Ovary (tissue), 9 donors: ENCODE results near the gene NFE2L2. TPM values are rescaled to one million over a fixed set of nuclear protein-coding genes. Genes with fewer than 3 reads are reported as not detected.
"Not testable (repeated sequence)": the region's sequence is repeated elsewhere in the genome, so short reads cannot be mapped to it uniquely, and the experiment has no call there.

Experiments used
- DNase-seq, 5 donors: peaks; one replicate each; pipeline ENCODE4 v3.0.0-alpha.2; 2019 to 2020
- H3K27ac ChIP-seq, 2 donors: fragments of 200-600 bp; one replicate each; pipeline versions ENCODE4 v1.5.1 to v1.8.0; 2019 to 2022
- H3K27me3 ChIP-seq: fragments of 200-600 bp; one replicate; pipeline ENCODE4 v1.8.0; 2022
- H3K36me3 ChIP-seq: fragments of 200-600 bp; sonication (generic); one replicate; pipeline ENCODE4 v1.5.1; 2019
- H3K4me1 ChIP-seq: one replicate; pipeline ENCODE4 v1.8.1; 2013; ENCODE audit warnings: mild to moderate bottlenecking, moderate library complexity; ENCODE audit not compliant: insufficient read depth
- H3K4me3 ChIP-seq: fragments of 200-600 bp; sonication (generic); one replicate; pipeline ENCODE4 v1.5.1; 2017
- H3K9me3 ChIP-seq, 2 donors: fragments of 200-600 bp in 1 of 2; sonication (generic) in 1 of 2; one replicate each; pipeline versions ENCODE4 v1.5.1 to v1.8.1; 2013 to 2019; ENCODE audit warnings: mild to moderate bottlenecking in 1 of 2, moderate library complexity in 1 of 2
- EP300 ChIP-seq: sonication (generic); formaldehyde crosslinking; IDR thresholded peaks from one replicate; pipeline ENCODE4 v1.6.1; 2017; ENCODE audit warnings: antibody characterized with exemption
- POLR2A ChIP-seq: fragments of 450-650 bp; IDR thresholded peaks from one replicate; pipeline ENCODE4 v1.6.1; 2017; ENCODE audit warnings: antibody characterized with exemption, mild to moderate bottlenecking, moderate library complexity
- WGBS, 3 donors: extraction: QIAGEN DNeasy Blood & Tissue Kit in 1 of 3; methylation state at CpG; one replicate each; pipeline versions ENCODE4 v1.1.5 to v1.1.7; 2013 to 2017; 5-methylcytosine and 5-hydroxymethylcytosine counted together
- intact Hi-C, 4 donors: fragments of 100-400 bp; cut with DNase I; formaldehyde crosslinking; loops; one replicate each; pipeline versions ENCODE4 v1.11.0 to v1.15.1; 2022 to 2023
- polyA plus RNA-seq, 2 donors: library from polyadenylated mRNA; stranded (reverse); fragments of 200-250 nt in 1 of 2; fragments of 350-450 nt in 1 of 2; fragmentation: Illumina TruSeq in 1 of 2; extraction: RNeasy Lipid Tissue Mini Kit (QIAGEN cat#74804) in 1 of 2; gene quantifications; one replicate each; pipeline ENCODE4 v1.2.3, GENCODE V29; 2013 to 2014
- total RNA-seq, 7 donors: library from RNA; depleted of rRNA in 2 of 7; stranded (reverse); fragments of >200 nt in 2 of 7; fragmentation: NEBNext Ultra II Directional in 3 of 7; extraction: Animal tissue kit (Norgen Biotek cat#: 25700) in 3 of 7; gene quantifications; one replicate each; pipeline versions ENCODE4 v1.1.0 to v1.2.4, GENCODE V29; 2016 to 2023
- TF ChIP-seq, protein P1 (sequence below), 3 donors: fragments of 450-650 bp in 2 of 3; fragments of 200-600 bp in 1 of 3; IDR thresholded peaks; one replicate each; pipeline versions ENCODE4 v1.5.1 to v1.8.0; 2016 to 2022; ENCODE audit warnings: antibody characterized with exemption in 3 of 3, mild to moderate bottlenecking in 1 of 3
- donor health status: DM: no; HTN: no; CAD: no; lungs with moderate emphysema.
- donor health status: DM: no; HTN: no; CAD: no.
- donor health status: Bipolar disorder and iron deficiency.
- donor health status: DM: yes; HTN: yes; CAD: no.
- donor health status: DM: no; HTN: no; CAD: no.
- donor health status: DM: yes; HTN: yes; CAD: no.

The NFE2L2 gene
- total and polyA plus RNA-seq, 9 donors, result 120 to 198 (median 148) TPM

DNA sequence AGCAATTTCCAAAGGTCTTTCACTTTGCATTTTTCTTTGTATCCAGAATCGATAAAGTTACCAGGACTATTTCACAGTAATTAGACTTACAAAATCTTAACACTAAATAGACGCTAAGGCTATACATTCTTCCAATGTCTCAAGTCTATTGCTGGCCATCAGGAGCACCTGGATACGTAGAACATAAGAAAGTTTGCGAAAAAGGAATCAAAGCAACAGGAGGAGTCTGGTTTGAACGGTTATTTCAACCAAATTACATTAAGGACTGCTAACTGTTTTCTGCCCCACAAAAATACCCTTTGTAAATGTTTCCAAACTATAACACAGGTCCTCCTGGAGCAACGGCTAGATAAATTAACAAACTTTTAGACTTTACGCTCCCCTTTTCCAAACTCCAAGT lies 53.4 kb downstream of the NFE2L2 start:
- TF ChIP-seq POLR2A (no peak), EP300 (no peak)
- TF ChIP-seq, protein P1, sequence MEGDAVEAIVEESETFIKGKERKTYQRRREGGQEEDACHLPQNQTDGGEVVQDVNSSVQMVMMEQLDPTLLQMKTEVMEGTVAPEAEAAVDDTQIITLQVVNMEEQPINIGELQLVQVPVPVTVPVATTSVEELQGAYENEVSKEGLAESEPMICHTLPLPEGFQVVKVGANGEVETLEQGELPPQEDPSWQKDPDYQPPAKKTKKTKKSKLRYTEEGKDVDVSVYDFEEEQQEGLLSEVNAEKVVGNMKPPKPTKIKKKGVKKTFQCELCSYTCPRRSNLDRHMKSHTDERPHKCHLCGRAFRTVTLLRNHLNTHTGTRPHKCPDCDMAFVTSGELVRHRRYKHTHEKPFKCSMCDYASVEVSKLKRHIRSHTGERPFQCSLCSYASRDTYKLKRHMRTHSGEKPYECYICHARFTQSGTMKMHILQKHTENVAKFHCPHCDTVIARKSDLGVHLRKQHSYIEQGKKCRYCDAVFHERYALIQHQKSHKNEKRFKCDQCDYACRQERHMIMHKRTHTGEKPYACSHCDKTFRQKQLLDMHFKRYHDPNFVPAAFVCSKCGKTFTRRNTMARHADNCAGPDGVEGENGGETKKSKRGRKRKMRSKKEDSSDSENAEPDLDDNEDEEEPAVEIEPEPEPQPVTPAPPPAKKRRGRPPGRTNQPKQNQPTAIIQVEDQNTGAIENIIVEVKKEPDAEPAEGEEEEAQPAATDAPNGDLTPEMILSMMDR (IDR thresholded peaks at IDR 0.05), result no peak
- H3K9me3 ChIP-seq, result no peaks in the 10 kb centered on the region
- peak overlapping the region; percentile 67 to 99 for H3K27ac ChIP-seq
- peaks cover 3% of the 10 kb centered on the region for H3K4me1 ChIP-seq
- 32 to 53% (median 36%) methylated on average over 7 of the region's 7 CpGs for WGBS, 3 donors
- intact Hi-C loops, result loop anchor here (5.0 kb wide), 4 partner anchors 44 to 1089 kb away; partner anchors contain the start of genes NFE2L2 (in 2 of the 4) and HOXD9 (in 1 of the 4)
- peak overlapping the region; percentile 61 for H3K4me3 ChIP-seq
- no peak for DNase-seq
- H3K36me3 ChIP-seq, result no peaks in the 10 kb centered on the region
- no peaks in the 10 kb centered on the region for H3K27me3 ChIP-seq

- Histone ChIP-seq H3K36me3 (no peaks in the 10 kb centered on the region), H3K9me3 (no peaks in the 10 kb centered on the region), H3K4me3 (no peak overlapping the region), H3K27me3 (no peaks in the 10 kb centered on the region), H3K27ac (no peak overlapping the region), H3K4me1 (no peaks in the 10 kb centered on the region)
- intact Hi-C loops, result loop anchor here in 1 of 4 donors (5.0 kb wide), 1 partner anchor 40 kb away; no protein-coding TSS in a partner anchor
- TF ChIP-seq, protein P1 (IDR thresholded peaks at IDR 0.05), result no peak
- TF ChIP-seq POLR2A (no peak), EP300 (no peak)
- WGBS, 3 donors, result 88 to 94% (median 93%) methylated on average over 2 of the region's 2 CpGs
- DNase-seq, result no peak
Measured at GRCh38 chr2:177207101-177207500, 57.4 kb downstream of the NFE2L2 start.

- no peaks in the 10 kb centered on the region for H3K36me3 ChIP-seq
- no peak overlapping the region for H3K4me3 ChIP-seq
- no peaks in the 10 kb centered on the region for H3K9me3 ChIP-seq
- intact Hi-C loops, result no loop called here
- H3K27ac ChIP-seq, result no peak overlapping the region
- TF ChIP-seq, protein P1 (IDR thresholded peaks at IDR 0.05), result no peak
- TF ChIP-seq EP300 (no peak), POLR2A (no peak)
- no peaks in the 10 kb centered on the region for H3K4me1 ChIP-seq
- WGBS, 3 donors, result 51 to 69% (median 63%) methylated on average over 3 of the region's 3 CpGs
- H3K27me3 ChIP-seq, result no peaks in the 10 kb centered on the region
- no peak for DNase-seq
Measured at GRCh38 chr2:177204417-177204816, 60.1 kb downstream of the NFE2L2 start.

DNA sequence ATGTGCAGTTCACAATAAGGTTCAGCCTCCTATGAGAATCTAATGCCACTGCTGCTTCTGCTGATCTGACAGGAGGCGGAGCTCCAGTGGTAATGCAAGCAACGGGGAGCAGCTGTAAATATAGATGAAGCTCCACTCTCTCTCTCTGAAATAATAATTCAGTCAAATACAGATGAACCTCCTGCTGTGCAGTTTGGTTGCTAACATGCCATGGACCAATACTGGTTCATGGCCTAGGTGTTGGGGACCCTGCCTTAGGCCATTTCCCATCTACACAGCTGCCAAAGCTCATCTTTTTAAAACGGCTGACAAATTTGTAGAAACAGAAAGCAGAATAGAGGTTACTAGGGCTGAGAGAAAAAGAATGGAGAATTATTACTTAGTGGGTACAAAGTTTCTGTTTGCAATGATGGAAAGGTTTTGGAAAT lies 62.6 kb downstream of the NFE2L2 start:
- intact Hi-C loops, result no loop called here
- H3K4me1 ChIP-seq, result no peaks in the 10 kb centered on the region
- no peaks in the 10 kb centered on the region for H3K9me3 ChIP-seq
- 50 to 63% (median 54%) methylated on average over 3 of the region's 3 CpGs for WGBS, 3 donors
- no peaks in the 10 kb centered on the region for H3K36me3 ChIP-seq
- DNase-seq, result no peak
- TF ChIP-seq EP300 (no peak), POLR2A (no peak)
- TF ChIP-seq, protein P1 (IDR thresholded peaks at IDR 0.05), result no peak
- no peaks in the 10 kb centered on the region for H3K27me3 ChIP-seq
- H3K27ac ChIP-seq, result no peak overlapping the region
- no peak overlapping the region for H3K4me3 ChIP-seq

- H3K9me3 ChIP-seq, H3K4me3 ChIP-seq, H3K27ac ChIP-seq, DNase-seq, intact Hi-C loops, H3K4me1 ChIP-seq, H3K27me3 ChIP-seq, H3K36me3 ChIP-seq: not testable (repeated sequence)
- WGBS, 3 donors, result 90 to 91% (median 91%) methylated on average over 7 of the region's 7 CpGs
Measured at GRCh38 chr2:177200419-177200818, 64.1 kb downstream of the NFE2L2 start.
